Measurements from ENCODE around the gene CYP19A1. TPM values are rescaled to one million over a fixed set of nuclear protein-coding genes. Genes with fewer than 3 reads are reported as not detected.

CYP19A1 gene
- total RNA-seq, 1 experiment from 2014 or later = not detected

GRCh38 chr15:51198701-51199232 is 139.6 kb downstream of the CYP19A1 start:
- no TSS peak for BruUV-seq (replicated peaks)
- H3K36me3 ChIP-seq (ENCODE audit: control insufficient read depth in 1 of 2, insufficient read depth in 2 of 2, low read length in 2 of 2) = no peaks in the 10 kb centered on the region
- no peaks in the 10 kb centered on the region for H3K9me2 ChIP-seq (ENCODE audit: insufficient read depth)
- no peak overlapping the region for H2AFZ ChIP-seq (ENCODE audit: low read depth, low read length, poor library complexity, severe bottlenecking)
- CTCF ChIA-PET = interaction anchor here (1.2 kb wide), 1 partner anchor 36 kb away, joined by 4 read pairs; no protein-coding TSS in a partner anchor
- no peak overlapping the region for H3K4me2 ChIP-seq (ENCODE audit: low read length)
- peaks cover 0 to under 1% of the 10 kb centered on the region in 2 experiments; a peak in 1 of 4 replicates for H3K4me1 ChIP-seq (ENCODE audit: control insufficient read depth in 1 of 2, insufficient read depth in 2 of 2, low read length in 2 of 2)
- POLR2A ChIA-PET = no interaction called here
- no peaks in the 10 kb centered on the region; the same call in 1 of the 2 replicates for H3K27me3 ChIP-seq (ENCODE audit: insufficient read depth, low read length)
- no peak overlapping the region for H3K9ac ChIP-seq (ENCODE audit: low read length)
- TF ChIP-seq RAD21 (IDR thresholded peaks at IDR 0.05; ENCODE audit: low read depth) = no peak
- TF ChIP-seq, protein P1, sequence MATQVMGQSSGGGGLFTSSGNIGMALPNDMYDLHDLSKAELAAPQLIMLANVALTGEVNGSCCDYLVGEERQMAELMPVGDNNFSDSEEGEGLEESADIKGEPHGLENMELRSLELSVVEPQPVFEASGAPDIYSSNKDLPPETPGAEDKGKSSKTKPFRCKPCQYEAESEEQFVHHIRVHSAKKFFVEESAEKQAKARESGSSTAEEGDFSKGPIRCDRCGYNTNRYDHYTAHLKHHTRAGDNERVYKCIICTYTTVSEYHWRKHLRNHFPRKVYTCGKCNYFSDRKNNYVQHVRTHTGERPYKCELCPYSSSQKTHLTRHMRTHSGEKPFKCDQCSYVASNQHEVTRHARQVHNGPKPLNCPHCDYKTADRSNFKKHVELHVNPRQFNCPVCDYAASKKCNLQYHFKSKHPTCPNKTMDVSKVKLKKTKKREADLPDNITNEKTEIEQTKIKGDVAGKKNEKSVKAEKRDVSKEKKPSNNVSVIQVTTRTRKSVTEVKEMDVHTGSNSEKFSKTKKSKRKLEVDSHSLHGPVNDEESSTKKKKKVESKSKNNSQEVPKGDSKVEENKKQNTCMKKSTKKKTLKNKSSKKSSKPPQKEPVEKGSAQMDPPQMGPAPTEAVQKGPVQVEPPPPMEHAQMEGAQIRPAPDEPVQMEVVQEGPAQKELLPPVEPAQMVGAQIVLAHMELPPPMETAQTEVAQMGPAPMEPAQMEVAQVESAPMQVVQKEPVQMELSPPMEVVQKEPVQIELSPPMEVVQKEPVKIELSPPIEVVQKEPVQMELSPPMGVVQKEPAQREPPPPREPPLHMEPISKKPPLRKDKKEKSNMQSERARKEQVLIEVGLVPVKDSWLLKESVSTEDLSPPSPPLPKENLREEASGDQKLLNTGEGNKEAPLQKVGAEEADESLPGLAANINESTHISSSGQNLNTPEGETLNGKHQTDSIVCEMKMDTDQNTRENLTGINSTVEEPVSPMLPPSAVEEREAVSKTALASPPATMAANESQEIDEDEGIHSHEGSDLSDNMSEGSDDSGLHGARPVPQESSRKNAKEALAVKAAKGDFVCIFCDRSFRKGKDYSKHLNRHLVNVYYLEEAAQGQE (IDR thresholded peaks at IDR 0.05; ENCODE audit: low read depth) = no peak
- no peak for TF ChIP-seq FOSL1 (IDR thresholded peaks at IDR 0.05; ENCODE audit: low read depth)
- no peak for TF ChIP-seq CEBPB (IDR thresholded peaks at IDR 0.05; ENCODE audit: low read depth)
- TF ChIP-seq ZNF274 (IDR thresholded peaks at IDR 0.05; ENCODE audit: low read depth, low read length) = no peak
- no peak for TF ChIP-seq ATF3 (IDR thresholded peaks at IDR 0.05)
- no peak for TF ChIP-seq EGR1 (IDR thresholded peaks at IDR 0.05; ENCODE audit: low read depth)
- DNase-seq (ENCODE audit: low read depth, low spot score) (no peak), ATAC-seq (no peak)
- H3K4me3 ChIP-seq (replicated peaks in 1 of 2; ENCODE audit: low read depth in 1 of 2, low read length in 2 of 2) = no peak overlapping the region
- RAD21 ChIA-PET (ENCODE audit: low non-redundant PET in 1 of 2, low total read pairs in 2 of 2, uncharacterized antibody in 2 of 2, unreplicated experiment in 2 of 2) = no interaction called here
- H4K20me1 ChIP-seq (ENCODE audit: insufficient read depth) = no peaks in the 10 kb centered on the region
- no peaks in the 10 kb centered on the region for H3K9me3 ChIP-seq (ENCODE audit: control insufficient read depth in 1 of 2, insufficient read depth in 1 of 2, low read depth in 1 of 2, low read length in 2 of 2)
- no peak overlapping the region for H3K27ac ChIP-seq (ENCODE audit: low read depth, low read length)
- intact Hi-C loops (cut with micrococcal nuclease) = no loop called here
- H3K79me2 ChIP-seq (ENCODE audit: insufficient read depth, low read length) = no peaks in the 10 kb centered on the region
